Astrocyte (in vitro differentiated cells and primary cell): ENCODE data around the gene TRHDE. TPM values are rescaled to one million over a fixed set of nuclear protein-coding genes. Genes with fewer than 3 reads are reported as not detected.

Source experiments
- DNase-seq: peaks from one replicate; pipeline ENCODE4 v3.0.0-alpha.2; 2010; ENCODE audit warnings: low read depth
- FAIRE-seq: peaks from 2 replicates; lab custom pipeline; 2011; peaks lifted over from hg19 to GRCh38; lab: Jason Lieb, UNC
- H2AFZ ChIP-seq: 2 replicates; pipeline ENCODE4 v1.6.0; 2012; ENCODE audit warnings: low read depth, low read length, inconsistent platforms
- H3K27ac ChIP-seq: 2 replicates; pipeline ENCODE4 v1.5.1; 2011; ENCODE audit warnings: low read depth, low read length, inconsistent platforms
- H3K27me3 ChIP-seq: 2 replicates; pipeline ENCODE4 v1.6.0; 2011; ENCODE audit warnings: low read length, inconsistent platforms; ENCODE audit not compliant: insufficient read depth
- H3K36me3 ChIP-seq: 2 replicates; pipeline ENCODE4 v1.5.1; 2011; ENCODE audit warnings: low read length, inconsistent platforms; ENCODE audit not compliant: insufficient read depth
- H3K4me1 ChIP-seq: 2 replicates; pipeline ENCODE4 v1.5.1; 2011; ENCODE audit warnings: low read length, inconsistent platforms; ENCODE audit not compliant: insufficient read depth
- H3K4me2 ChIP-seq: 2 replicates; pipeline ENCODE4 v1.6.0; 2012; ENCODE audit warnings: low read length, inconsistent platforms
- H3K4me3 ChIP-seq: 2 replicates; pipeline ENCODE4 v1.5.1; 2011; ENCODE audit warnings: low read depth, mild to moderate bottlenecking, low read length, inconsistent platforms; ENCODE audit not compliant: insufficient read depth
- H3K79me2 ChIP-seq: 2 replicates; pipeline ENCODE4 v1.6.0; 2012; ENCODE audit warnings: mild to moderate bottlenecking, low read length, inconsistent platforms; ENCODE audit not compliant: insufficient read depth
- H3K9ac ChIP-seq: 2 replicates; pipeline ENCODE4 v1.6.0; 2012; ENCODE audit warnings: mild to moderate bottlenecking, low read length, inconsistent platforms
- H3K9me3 ChIP-seq: 2 replicates; pipeline ENCODE4 v1.5.1; 2012; ENCODE audit warnings: low read depth, mild to moderate bottlenecking, low read length, inconsistent platforms; ENCODE audit not compliant: insufficient read depth
- H4K20me1 ChIP-seq: 2 replicates; pipeline ENCODE4 v1.6.0; 2012; ENCODE audit warnings: low read length, inconsistent platforms; ENCODE audit not compliant: insufficient read depth
- H3K27ac Mint-ChIP-seq: one replicate; pipeline ENCODE4 v1.8.0; 2021; ENCODE audit warnings: mild to moderate bottlenecking, mixed read lengths; ENCODE audit not compliant: unreplicated experiment
- H3K27me3 Mint-ChIP-seq: one replicate; pipeline ENCODE4 v1.8.0; 2021; ENCODE audit warnings: low read depth, mixed read lengths; ENCODE audit not compliant: unreplicated experiment
- H3K36me3 Mint-ChIP-seq: one replicate; pipeline ENCODE4 v1.8.0; 2021; ENCODE audit warnings: low read depth, mixed read lengths; ENCODE audit not compliant: unreplicated experiment
- H3K4me1 Mint-ChIP-seq: one replicate; pipeline ENCODE4 v1.8.0; 2021; ENCODE audit warnings: low read depth, mixed read lengths; ENCODE audit not compliant: unreplicated experiment
- H3K4me3 Mint-ChIP-seq: one replicate; pipeline ENCODE4 v1.8.0; 2021; ENCODE audit warnings: mild to moderate bottlenecking, moderate library complexity, mixed read lengths; ENCODE audit not compliant: unreplicated experiment
- H3K9me3 Mint-ChIP-seq: one replicate; pipeline ENCODE4 v1.8.0; 2021; ENCODE audit warnings: mild to moderate bottlenecking, mixed read lengths; ENCODE audit not compliant: unreplicated experiment
- EZH2 ChIP-seq: IDR thresholded peaks from 2 replicates; pipeline ENCODE4 v1.6.1; 2012; ENCODE audit warnings: mild to moderate bottlenecking, low read length, inconsistent platforms; ENCODE audit not compliant: insufficient read depth
- total RNA-seq: library from RNA; stranded (reverse); gene quantifications from 2 replicates; pipeline ENCODE4 v1.2.1, GENCODE V29; 2021
- TF ChIP-seq, protein P1 (sequence below): IDR thresholded peaks from 2 replicates; pipeline ENCODE4 v1.5.1; 2011; ENCODE audit warnings: low read depth, mild to moderate bottlenecking, inconsistent platforms, low read length, moderate library complexity; ENCODE audit not compliant: insufficient read depth

Gene TRHDE
- total RNA-seq, 1 donor from 2014 or later, result 1.4 TPM

DNA sequence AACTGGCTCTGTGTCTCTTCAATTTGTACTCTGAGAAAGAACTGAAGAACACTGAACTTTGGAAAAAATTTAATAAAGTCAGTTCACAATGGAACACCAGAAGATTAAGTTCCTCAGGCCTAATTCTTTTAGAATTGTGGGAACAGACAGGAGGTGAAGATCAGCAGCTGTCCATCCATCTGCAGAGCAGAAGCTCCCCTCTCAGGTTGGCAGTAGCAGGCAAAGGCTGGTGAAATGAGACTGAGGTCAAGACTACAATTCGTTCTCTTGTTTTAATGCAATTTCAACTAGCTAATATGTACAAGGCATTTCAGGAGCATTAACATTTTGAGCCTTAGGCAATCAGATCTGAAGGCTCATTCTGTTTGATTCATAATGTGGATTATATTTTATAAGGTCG lies 10.3 kb upstream of the TRHDE start:
- peaks cover under 1% of the 10 kb centered on the region for H3K4me1 Mint-ChIP-seq
- H3K9ac ChIP-seq, result no peak overlapping the region
- H3K4me2 ChIP-seq, result no peak overlapping the region
- H3K4me3 ChIP-seq, result no peak overlapping the region
- H3K27me3 ChIP-seq, result no peaks in the 10 kb centered on the region
- no peak overlapping the region for H3K4me3 Mint-ChIP-seq
- H3K4me1 ChIP-seq, result no peaks in the 10 kb centered on the region
- no peak overlapping the region for H2AFZ ChIP-seq
- no peaks in the 10 kb centered on the region for H4K20me1 ChIP-seq
- H3K27ac ChIP-seq, result no peak overlapping the region
- peaks cover 3% of the 10 kb centered on the region for H3K36me3 ChIP-seq
- TF ChIP-seq, protein P1, sequence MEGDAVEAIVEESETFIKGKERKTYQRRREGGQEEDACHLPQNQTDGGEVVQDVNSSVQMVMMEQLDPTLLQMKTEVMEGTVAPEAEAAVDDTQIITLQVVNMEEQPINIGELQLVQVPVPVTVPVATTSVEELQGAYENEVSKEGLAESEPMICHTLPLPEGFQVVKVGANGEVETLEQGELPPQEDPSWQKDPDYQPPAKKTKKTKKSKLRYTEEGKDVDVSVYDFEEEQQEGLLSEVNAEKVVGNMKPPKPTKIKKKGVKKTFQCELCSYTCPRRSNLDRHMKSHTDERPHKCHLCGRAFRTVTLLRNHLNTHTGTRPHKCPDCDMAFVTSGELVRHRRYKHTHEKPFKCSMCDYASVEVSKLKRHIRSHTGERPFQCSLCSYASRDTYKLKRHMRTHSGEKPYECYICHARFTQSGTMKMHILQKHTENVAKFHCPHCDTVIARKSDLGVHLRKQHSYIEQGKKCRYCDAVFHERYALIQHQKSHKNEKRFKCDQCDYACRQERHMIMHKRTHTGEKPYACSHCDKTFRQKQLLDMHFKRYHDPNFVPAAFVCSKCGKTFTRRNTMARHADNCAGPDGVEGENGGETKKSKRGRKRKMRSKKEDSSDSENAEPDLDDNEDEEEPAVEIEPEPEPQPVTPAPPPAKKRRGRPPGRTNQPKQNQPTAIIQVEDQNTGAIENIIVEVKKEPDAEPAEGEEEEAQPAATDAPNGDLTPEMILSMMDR, result no peak
- TF ChIP-seq EZH2, result no peak
- FAIRE-seq (no peak), DNase-seq (no peak)
- no peak overlapping the region for H3K27ac Mint-ChIP-seq
- peaks cover 17% of the 10 kb centered on the region for H3K79me2 ChIP-seq
- H3K36me3 Mint-ChIP-seq, result no peaks in the 10 kb centered on the region
- H3K9me3 ChIP-seq, result no peaks in the 10 kb centered on the region
- H3K27me3 Mint-ChIP-seq, result peaks cover 2% of the 10 kb centered on the region
- no peaks in the 10 kb centered on the region for H3K9me3 Mint-ChIP-seq

DNA sequence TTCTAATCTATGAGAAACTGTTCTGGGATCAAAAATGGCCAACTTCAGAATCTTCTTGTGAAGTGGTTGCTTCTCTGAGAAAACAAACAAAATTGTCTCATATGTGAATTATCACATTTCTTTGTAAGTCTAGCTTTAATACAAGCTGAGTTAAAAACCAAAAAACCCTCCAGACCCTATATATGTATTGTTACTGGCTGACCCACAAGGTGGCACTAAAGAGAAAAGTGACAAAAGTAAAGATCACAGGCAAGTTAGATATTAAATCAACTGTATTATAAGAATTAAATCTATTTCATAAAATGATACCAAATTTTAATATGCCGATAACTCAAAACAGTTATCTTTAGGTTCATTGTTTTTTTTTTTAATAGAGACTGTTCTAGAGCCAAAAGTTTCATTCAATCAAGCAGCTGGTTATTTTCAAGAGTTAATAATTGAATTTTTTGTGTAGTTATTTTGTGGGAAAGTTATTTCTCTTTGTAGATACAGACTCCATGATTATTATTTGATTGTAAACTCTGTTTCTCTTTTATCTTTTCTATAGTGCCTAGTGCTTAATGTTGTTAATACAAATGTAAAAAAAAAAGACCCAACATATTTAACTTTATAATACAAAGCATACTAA lies 7.5 kb upstream of the TRHDE start:
- Mint-ChIP-seq H3K27me3 (peaks cover 2% of the 10 kb centered on the region), H3K27ac (no peak overlapping the region), H3K4me3 (no peak overlapping the region), H3K9me3 (no peaks in the 10 kb centered on the region), H3K4me1 (no peaks in the 10 kb centered on the region), H3K36me3 (no peaks in the 10 kb centered on the region)
- no peak for DNase-seq
- Histone ChIP-seq H3K9ac (no peak overlapping the region), H3K27ac (no peak overlapping the region), H2AFZ (no peak overlapping the region), H3K4me3 (no peak overlapping the region), H3K79me2 (peaks cover 44% of the 10 kb centered on the region), H3K4me2 (no peak overlapping the region), H3K36me3 (peaks cover 3% of the 10 kb centered on the region), H3K27me3 (no peaks in the 10 kb centered on the region), H4K20me1 (no peaks in the 10 kb centered on the region), H3K9me3 (no peaks in the 10 kb centered on the region), H3K4me1 (no peaks in the 10 kb centered on the region)
- FAIRE-seq, result no peak
- TF ChIP-seq EZH2, result no peak
- TF ChIP-seq, protein P1, result peak; percentile 57

DNA sequence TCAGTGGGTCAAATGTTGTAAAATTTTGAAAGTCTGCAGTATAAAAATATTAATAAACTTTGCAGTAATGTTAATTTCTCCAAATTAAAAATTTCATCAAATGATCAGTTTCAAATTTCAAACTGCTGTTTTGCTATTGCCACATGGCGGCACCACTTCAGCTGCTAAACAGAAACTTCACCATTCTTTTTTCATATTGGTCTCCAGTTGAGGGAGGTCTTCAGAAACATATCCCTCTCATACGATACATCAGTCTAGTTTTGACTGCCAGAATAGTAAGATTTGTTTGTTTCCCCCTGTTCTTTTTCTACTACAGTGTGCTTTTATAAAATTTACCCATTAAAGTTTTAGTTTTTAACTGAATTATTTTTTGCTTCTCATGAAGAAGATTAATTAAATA lies 4.2 kb upstream of the TRHDE start:
- H3K4me1 ChIP-seq, result no peaks in the 10 kb centered on the region
- Mint-ChIP-seq H3K27me3 (peaks cover 13% of the 10 kb centered on the region), H3K27ac (no peak overlapping the region), H3K4me3 (no peak overlapping the region), H3K4me1 (no peaks in the 10 kb centered on the region), H3K9me3 (no peaks in the 10 kb centered on the region), H3K36me3 (no peaks in the 10 kb centered on the region)
- H4K20me1 ChIP-seq, result no peaks in the 10 kb centered on the region
- H3K27ac ChIP-seq, result no peak overlapping the region
- no peaks in the 10 kb centered on the region for H3K36me3 ChIP-seq
- FAIRE-seq (no peak), DNase-seq (no peak)
- no peaks in the 10 kb centered on the region for H3K9me3 ChIP-seq
- peak overlapping the region; percentile 26 for H3K9ac ChIP-seq
- H3K79me2 ChIP-seq, result peaks cover 76% of the 10 kb centered on the region
- peak overlapping the region; percentile 96 for H3K4me2 ChIP-seq
- TF ChIP-seq, protein P1, result peak; percentile 37
- TF ChIP-seq EZH2, result no peak
- H2AFZ ChIP-seq, result no peak overlapping the region
- H3K4me3 ChIP-seq, result no peak overlapping the region
- no peaks in the 10 kb centered on the region for H3K27me3 ChIP-seq
